Measurements from ENCODE around the gene CAV2. TPM values are rescaled to one million over a fixed set of nuclear protein-coding genes. Genes with fewer than 3 reads are reported as not detected.

Gene CAV2
- total RNA-seq, result 308 and 406 TPM in 2 replicates

GRCh38 chr7:116499168-116500077 is at the start of gene CAV2:
Gene CAV2 (plus strand): TSS chr7:116499738. CDS start chr7:116499782, 44 bp downstream.

DNA sequence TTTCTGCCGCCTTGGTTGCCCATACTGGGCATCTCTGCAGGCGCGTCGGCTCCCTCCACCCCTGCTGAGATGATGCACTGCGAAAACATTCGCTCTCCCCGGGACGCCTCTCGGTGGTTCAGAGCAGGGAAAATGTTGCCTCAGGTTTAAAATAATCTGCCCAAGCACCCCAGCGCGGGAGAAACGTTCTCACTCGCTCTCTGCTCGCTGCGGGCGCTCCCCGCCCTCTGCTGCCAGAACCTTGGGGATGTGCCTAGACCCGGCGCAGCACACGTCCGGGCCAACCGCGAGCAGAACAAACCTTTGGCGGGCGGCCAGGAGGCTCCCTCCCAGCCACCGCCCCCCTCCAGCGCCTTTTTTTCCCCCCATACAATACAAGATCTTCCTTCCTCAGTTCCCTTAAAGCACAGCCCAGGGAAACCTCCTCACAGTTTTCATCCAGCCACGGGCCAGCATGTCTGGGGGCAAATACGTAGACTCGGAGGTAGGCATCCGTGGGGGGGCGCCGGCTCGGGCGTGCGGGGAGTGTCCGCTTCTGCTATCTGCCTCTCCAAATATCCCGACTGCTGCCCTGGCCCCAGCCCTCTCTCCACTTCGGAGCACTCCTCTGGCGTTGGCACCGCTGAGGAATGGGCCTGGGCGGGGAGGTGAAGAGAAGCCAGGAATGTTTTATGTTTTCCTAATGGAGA is 25.2 kb downstream of the CAV2 start, which contains the start of gene CAV1:
CAV1 (plus strand) TSS at position 428 of the 689 bp plus-strand sequence; CDS start at position 455, 27 bp downstream.

Other genes starting within 250 kb of the CAV2 start
- gene CAV1, start 25.3 kb downstream of the CAV2 start, total RNA-seq, result 1,517 and 1,602 TPM in 2 replicates
- 103 and 151 TPM in 2 replicates for gene MET, start 172.5 kb downstream of the CAV2 start, total RNA-seq